Measurements from ENCODE around the gene C16orf92. TPM values are rescaled to one million over a fixed set of nuclear protein-coding genes. Genes with fewer than 3 reads are reported as not detected.

Gene C16orf92
- total RNA-seq, 1 experiment from 2014 or later, result not detected

DNA sequence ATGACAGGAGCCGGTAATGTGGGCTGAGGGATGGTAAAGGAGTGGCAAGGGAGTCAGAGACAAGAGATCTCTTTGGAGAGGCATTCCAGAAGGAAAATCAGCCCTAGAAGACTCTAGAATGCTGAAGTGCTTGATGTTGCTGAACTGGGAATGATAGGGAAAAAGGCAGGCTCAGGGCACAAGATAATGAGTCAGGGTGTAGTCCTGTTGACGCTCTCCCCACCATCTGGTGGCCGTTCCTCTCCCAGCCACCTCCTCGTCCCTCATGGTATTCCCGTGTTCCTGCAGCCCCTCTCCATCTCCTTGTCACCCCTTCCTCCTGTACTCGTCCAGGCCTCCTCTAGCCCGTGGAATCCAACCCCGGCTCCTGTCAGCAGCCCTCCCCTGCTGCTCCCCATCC is 31.5 kb downstream of the C16orf92 start:
- intact Hi-C loops (cut with micrococcal nuclease; ENCODE audit: unreplicated experiment), result no loop called here

GRCh38 chr16:30054959-30055553 is 32.1 kb downstream of the C16orf92 start:
- intact Hi-C loops (cut with micrococcal nuclease; ENCODE audit: unreplicated experiment), result no loop called here
- Histone ChIP-seq H3K4me3 (ENCODE audit: low read depth, low read length, poor library complexity, severe bottlenecking) (no peak overlapping the region), H3K4me1 (ENCODE audit: insufficient read depth, low read length, poor library complexity, severe bottlenecking) (peaks cover 9% of the 10 kb centered on the region), H3K36me3 (ENCODE audit: insufficient read depth, low read length, poor library complexity, severe bottlenecking) (peaks cover 25% of the 10 kb centered on the region), H3K27me3 (replicated peaks; ENCODE audit: insufficient read depth, low read depth, low read length, poor library complexity) (no peaks in the 10 kb centered on the region), H3K27ac (ENCODE audit: low read depth, low read length, poor library complexity, severe bottlenecking) (peak overlapping the region; percentile 49), H3K9me3 (ENCODE audit: low read depth, low read length, poor library complexity, severe bottlenecking) (no peaks in the 10 kb centered on the region)
- POLR2A ChIA-PET (ENCODE audit: low non-redundant PET), result no interaction called here
- CTCF ChIA-PET, result interaction anchor here (1.2 kb wide), 1 partner anchor 14 kb away, joined by 11 read pairs; no protein-coding TSS in a partner anchor
- DNase-seq (ENCODE audit: low spot score), result no peak
- TF ChIP-seq EZH2 (IDR thresholded peaks at IDR 0.05; ENCODE audit: borderline replicate concordance, low read depth, low read length, poor library complexity, severe bottlenecking), result no peak
- TF ChIP-seq, protein P1, sequence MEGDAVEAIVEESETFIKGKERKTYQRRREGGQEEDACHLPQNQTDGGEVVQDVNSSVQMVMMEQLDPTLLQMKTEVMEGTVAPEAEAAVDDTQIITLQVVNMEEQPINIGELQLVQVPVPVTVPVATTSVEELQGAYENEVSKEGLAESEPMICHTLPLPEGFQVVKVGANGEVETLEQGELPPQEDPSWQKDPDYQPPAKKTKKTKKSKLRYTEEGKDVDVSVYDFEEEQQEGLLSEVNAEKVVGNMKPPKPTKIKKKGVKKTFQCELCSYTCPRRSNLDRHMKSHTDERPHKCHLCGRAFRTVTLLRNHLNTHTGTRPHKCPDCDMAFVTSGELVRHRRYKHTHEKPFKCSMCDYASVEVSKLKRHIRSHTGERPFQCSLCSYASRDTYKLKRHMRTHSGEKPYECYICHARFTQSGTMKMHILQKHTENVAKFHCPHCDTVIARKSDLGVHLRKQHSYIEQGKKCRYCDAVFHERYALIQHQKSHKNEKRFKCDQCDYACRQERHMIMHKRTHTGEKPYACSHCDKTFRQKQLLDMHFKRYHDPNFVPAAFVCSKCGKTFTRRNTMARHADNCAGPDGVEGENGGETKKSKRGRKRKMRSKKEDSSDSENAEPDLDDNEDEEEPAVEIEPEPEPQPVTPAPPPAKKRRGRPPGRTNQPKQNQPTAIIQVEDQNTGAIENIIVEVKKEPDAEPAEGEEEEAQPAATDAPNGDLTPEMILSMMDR (conservative IDR thresholded peaks at IDR 0.05; ENCODE audit: low read depth, low read length), result peak; percentile 52
- BruUV-seq (replicated peaks), result no TSS peak

More for the DNA sequence above, 31.5 kb downstream of the C16orf92 start:
- no peaks in the 10 kb centered on the region for H3K27me3 ChIP-seq (replicated peaks; ENCODE audit: insufficient read depth, low read depth, low read length, poor library complexity)
- H3K4me1 ChIP-seq (ENCODE audit: insufficient read depth, low read length, poor library complexity, severe bottlenecking), result peaks cover 9% of the 10 kb centered on the region
- H3K36me3 ChIP-seq (ENCODE audit: insufficient read depth, low read length, poor library complexity, severe bottlenecking), result peaks cover 21% of the 10 kb centered on the region
- TF ChIP-seq, protein P1 (conservative IDR thresholded peaks at IDR 0.05; ENCODE audit: low read depth, low read length), result no peak
- no peak for TF ChIP-seq EZH2 (IDR thresholded peaks at IDR 0.05; ENCODE audit: borderline replicate concordance, low read depth, low read length, poor library complexity, severe bottlenecking)
- H3K4me3 ChIP-seq (ENCODE audit: low read depth, low read length, poor library complexity, severe bottlenecking), result peak overlapping the region; percentile 85
- CTCF ChIA-PET, result no interaction called here
- H3K9me3 ChIP-seq (ENCODE audit: low read depth, low read length, poor library complexity, severe bottlenecking), result no peaks in the 10 kb centered on the region
- H3K27ac ChIP-seq (ENCODE audit: low read depth, low read length, poor library complexity, severe bottlenecking), result no peak overlapping the region
- POLR2A ChIA-PET (ENCODE audit: low non-redundant PET), result interaction anchor here (0.6 kb wide), 1 partner anchor 583 kb away, joined by 5 read pairs; no protein-coding TSS in a partner anchor
- BruUV-seq (replicated peaks), result no TSS peak
- DNase-seq (ENCODE audit: low spot score), result no peak

DNA sequence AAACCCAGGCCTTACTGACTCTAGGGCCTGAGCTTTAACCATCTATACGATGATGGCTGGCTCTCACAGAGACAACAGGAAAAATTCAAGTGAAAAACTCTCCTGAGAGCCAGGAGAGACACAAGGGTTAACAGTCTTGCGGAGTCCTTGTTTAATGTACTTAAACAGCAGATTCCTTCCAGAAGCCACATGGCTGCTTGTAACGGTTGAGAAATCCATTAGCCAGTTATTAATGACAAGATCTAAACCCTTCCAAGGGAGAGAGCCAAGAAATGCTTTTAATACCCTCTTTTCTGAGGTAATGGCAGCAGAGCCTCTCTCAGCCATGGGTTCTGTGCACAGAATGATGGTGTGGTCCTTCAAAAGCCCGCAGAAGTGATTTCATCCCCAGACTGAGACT is 37.3 kb downstream of the C16orf92 start:
- no peak for TF ChIP-seq EZH2 (IDR thresholded peaks at IDR 0.05; ENCODE audit: borderline replicate concordance, low read depth, low read length, poor library complexity, severe bottlenecking)
- TF ChIP-seq, protein P1 (conservative IDR thresholded peaks at IDR 0.05; ENCODE audit: low read depth, low read length), result no peak
- no peaks in the 10 kb centered on the region for H3K27me3 ChIP-seq (replicated peaks; ENCODE audit: insufficient read depth, low read depth, low read length, poor library complexity)
- intact Hi-C loops (cut with micrococcal nuclease; ENCODE audit: unreplicated experiment), result loop anchor here (10.0 kb wide), 1 partner anchor 634 kb away; the partner anchor contains the start of gene SRCAP
- ChIA-PET CTCF (no interaction called here), POLR2A (ENCODE audit: low non-redundant PET) (no interaction called here)
- peak overlapping the region; percentile 17 for H3K27ac ChIP-seq (ENCODE audit: low read depth, low read length, poor library complexity, severe bottlenecking)
- no TSS peak for BruUV-seq (replicated peaks)
- H3K36me3 ChIP-seq (ENCODE audit: insufficient read depth, low read length, poor library complexity, severe bottlenecking), result peaks cover 24% of the 10 kb centered on the region
- H3K9me3 ChIP-seq (ENCODE audit: low read depth, low read length, poor library complexity, severe bottlenecking), result no peaks in the 10 kb centered on the region
- no peak overlapping the region for H3K4me3 ChIP-seq (ENCODE audit: low read depth, low read length, poor library complexity, severe bottlenecking)
- H3K4me1 ChIP-seq (ENCODE audit: insufficient read depth, low read length, poor library complexity, severe bottlenecking), result peaks cover 20% of the 10 kb centered on the region
- no peak for DNase-seq (ENCODE audit: low spot score)

Data from A673 (cell line).